GM21528 (cell line): ENCODE measurements around the gene TKTL2.
"Not testable (repeated sequence)": the region's sequence is repeated elsewhere in the genome, so short reads cannot be mapped to it uniquely, and the experiment has no call there.

Experiments
- ATAC-seq: cut with Tn5 transposase; IDR thresholded peaks from one replicate; pipeline ENCODE4 v1.9.1; 2021; ENCODE audit warnings: mild to moderate bottlenecking, moderate library complexity; ENCODE audit not compliant: unreplicated experiment, low FRiP score

The TKTL2 gene

DNA sequence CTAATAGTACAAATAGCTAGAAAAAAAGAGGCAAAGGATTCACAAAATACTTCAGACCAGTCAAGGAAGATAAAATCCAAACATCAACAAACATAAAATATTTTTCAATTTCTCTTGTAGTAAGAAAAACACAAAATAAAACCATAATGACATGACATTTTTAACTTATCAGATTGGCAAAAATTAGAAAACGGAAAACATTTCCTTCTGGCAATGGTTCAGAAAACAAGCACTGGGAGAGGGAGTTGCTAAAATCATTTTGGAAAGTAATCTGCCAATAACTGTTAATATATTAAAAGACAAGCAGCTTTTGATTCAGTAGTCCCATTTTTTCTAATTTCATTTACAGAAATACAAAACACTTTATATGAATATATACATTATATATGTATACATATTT, 26.1 kb downstream of the TKTL2 start:
- ATAC-seq: no peak

DNA sequence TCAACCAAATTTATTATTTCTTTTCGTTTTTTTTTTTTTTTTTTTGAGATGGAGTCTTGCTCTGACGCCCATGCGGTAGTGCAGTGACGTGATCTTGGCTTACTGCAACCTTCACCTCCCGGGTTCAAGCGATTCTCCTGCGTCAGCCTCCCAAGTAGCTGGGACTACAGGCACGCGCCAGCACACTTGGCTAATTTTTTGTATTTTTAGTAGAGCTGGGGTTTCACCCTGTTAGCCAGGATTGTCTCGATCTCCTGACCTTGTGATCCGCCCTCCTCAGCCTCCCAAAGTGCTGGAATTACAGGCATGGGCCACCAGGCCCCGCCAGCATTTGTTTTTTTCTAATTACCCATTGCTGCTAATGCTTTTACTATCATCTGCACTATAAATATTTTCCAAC, 26.5 kb downstream of the TKTL2 start:
- not testable (repeated sequence) for ATAC-seq

DNA sequence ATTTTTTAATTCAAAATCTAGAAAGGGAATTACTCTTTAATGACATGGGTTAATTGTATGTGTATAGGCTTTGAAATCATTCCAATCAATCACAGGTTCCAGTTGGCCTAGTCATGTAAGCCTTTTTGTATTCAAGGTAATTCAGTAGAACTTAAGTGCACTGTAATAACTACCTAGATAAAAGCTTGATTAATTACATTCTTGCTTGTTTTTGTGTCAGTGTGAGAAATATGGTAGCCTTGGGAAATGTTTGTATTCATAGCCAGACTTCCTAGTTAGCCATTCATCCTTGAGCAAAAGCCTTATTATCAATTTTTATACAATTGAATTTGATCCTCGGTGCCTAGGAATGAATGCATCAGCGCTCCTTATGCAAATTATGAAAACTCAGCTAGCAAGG, 33.5 kb downstream of the TKTL2 start:
- ATAC-seq: no peak
